Upper lobe of left lung (tissue), 4 donors: ENCODE results near the gene CSPG4.

Source experiments
- EP300 ChIP-seq, 4 donors: sonication (generic); formaldehyde crosslinking; IDR thresholded peaks; one replicate each; pipeline ENCODE4 v1.5.1; 2017; ENCODE audit warnings: antibody characterized with exemption in 4 of 4, control low read depth in 2 of 4
- POLR2A ChIP-seq, 4 donors: fragments of 450-650 bp; IDR thresholded peaks; one replicate each; pipeline ENCODE4 v1.5.1; 2016 to 2017; ENCODE audit warnings: antibody characterized with exemption in 4 of 4, mild to moderate bottlenecking in 2 of 4
- POLR2AphosphoS5 ChIP-seq, 2 donors: sonication (generic); formaldehyde crosslinking; IDR thresholded peaks; one replicate each; pipeline ENCODE4 v1.5.1; 2017; ENCODE audit warnings: antibody characterized with exemption in 2 of 2
- TF ChIP-seq, protein P1 (sequence below), 6 experiments: fragments of 450-650 bp in 4 of 6; fragments of 200-600 bp in 2 of 6; sonication (generic) in 2 of 6; IDR thresholded peaks; one replicate each; pipeline ENCODE4 v1.5.1; 2016 to 2019; ENCODE audit warnings: antibody characterized with exemption in 6 of 6

- TF ChIP-seq, protein P1, sequence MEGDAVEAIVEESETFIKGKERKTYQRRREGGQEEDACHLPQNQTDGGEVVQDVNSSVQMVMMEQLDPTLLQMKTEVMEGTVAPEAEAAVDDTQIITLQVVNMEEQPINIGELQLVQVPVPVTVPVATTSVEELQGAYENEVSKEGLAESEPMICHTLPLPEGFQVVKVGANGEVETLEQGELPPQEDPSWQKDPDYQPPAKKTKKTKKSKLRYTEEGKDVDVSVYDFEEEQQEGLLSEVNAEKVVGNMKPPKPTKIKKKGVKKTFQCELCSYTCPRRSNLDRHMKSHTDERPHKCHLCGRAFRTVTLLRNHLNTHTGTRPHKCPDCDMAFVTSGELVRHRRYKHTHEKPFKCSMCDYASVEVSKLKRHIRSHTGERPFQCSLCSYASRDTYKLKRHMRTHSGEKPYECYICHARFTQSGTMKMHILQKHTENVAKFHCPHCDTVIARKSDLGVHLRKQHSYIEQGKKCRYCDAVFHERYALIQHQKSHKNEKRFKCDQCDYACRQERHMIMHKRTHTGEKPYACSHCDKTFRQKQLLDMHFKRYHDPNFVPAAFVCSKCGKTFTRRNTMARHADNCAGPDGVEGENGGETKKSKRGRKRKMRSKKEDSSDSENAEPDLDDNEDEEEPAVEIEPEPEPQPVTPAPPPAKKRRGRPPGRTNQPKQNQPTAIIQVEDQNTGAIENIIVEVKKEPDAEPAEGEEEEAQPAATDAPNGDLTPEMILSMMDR (IDR thresholded peaks at IDR 0.05) = no peak
- TF ChIP-seq POLR2A (IDR thresholded peaks at IDR 0.05) (no peak), EP300 (IDR thresholded peaks at IDR 0.05) (peak in 2 of 4 donors; percentile 62 to 71), POLR2AphosphoS5 (IDR thresholded peaks at IDR 0.05) (peak in 1 of 2 donors; percentile 72)
Observed at GRCh38 chr15:75646944-75647364, 65.7 kb downstream of the CSPG4 start.
